Neural cell (in vitro differentiated cells): Measurements from ENCODE around the gene MDM4.

ENCODE experiments used
- CTCF ChIP-seq: fragments of 450-650 bp; IDR thresholded peaks from 2 replicates; pipeline ENCODE4 v1.5.1; 2014; ENCODE audit warnings: antibody characterized with exemption, mild to moderate bottlenecking, moderate library complexity; ENCODE audit not compliant: poor library complexity, severe bottlenecking
- EP300 ChIP-seq: fragments of 450-650 bp; conservative IDR thresholded peaks from 2 replicates; pipeline ENCODE4 v1.6.1; 2014; ENCODE audit warnings: antibody characterized with exemption, mild to moderate bottlenecking, moderate library complexity; ENCODE audit not compliant: poor library complexity, severe bottlenecking
- EZH2 ChIP-seq: fragments of 200-600, 300-800 bp; shearing (Covaris generic), sonication (generic); IDR thresholded peaks from 2 replicates; pipeline ENCODE4 v1.6.1; 2014; ENCODE audit warnings: antibody characterized with exemption, low read length, borderline replicate concordance, mild to moderate bottlenecking; ENCODE audit not compliant: insufficient read depth, poor library complexity, severe bottlenecking
- MXI1 ChIP-seq: fragments of 450-650 bp; conservative IDR thresholded peaks from 2 replicates; pipeline ENCODE4 v1.6.1; 2014; ENCODE audit warnings: antibody characterized with exemption, mild to moderate bottlenecking; ENCODE audit not compliant: poor library complexity, severe bottlenecking
- POLR2AphosphoS5 ChIP-seq: IDR thresholded peaks from 2 replicates; pipeline ENCODE4 v1.6.1; 2012
- RAD21 ChIP-seq: fragments of 450-650 bp; conservative IDR thresholded peaks from 2 replicates; pipeline ENCODE4 v1.6.1; 2014; ENCODE audit warnings: antibody characterized with exemption, mild to moderate bottlenecking, moderate library complexity
- SMC3 ChIP-seq: fragments of 450-650 bp; conservative IDR thresholded peaks from 2 replicates; pipeline ENCODE4 v1.6.1; 2014; ENCODE audit warnings: antibody characterized with exemption, mild to moderate bottlenecking, moderate library complexity; ENCODE audit not compliant: poor library complexity
- TAF1 ChIP-seq: IDR thresholded peaks from 2 replicates; pipeline ENCODE4 v1.6.1; 2012; ENCODE audit warnings: low read depth
- TF ChIP-seq, protein P1 (sequence below): IDR thresholded peaks from 2 replicates; pipeline ENCODE4 v1.6.1; 2012; ENCODE audit warnings: borderline replicate concordance

- TF ChIP-seq CTCF (no peak), RAD21 (no peak), TAF1 (no peak), POLR2AphosphoS5 (no peak), EZH2 (no peak), SMC3 (no peak), MXI1 (no peak), EP300 (no peak)
- TF ChIP-seq, protein P1, sequence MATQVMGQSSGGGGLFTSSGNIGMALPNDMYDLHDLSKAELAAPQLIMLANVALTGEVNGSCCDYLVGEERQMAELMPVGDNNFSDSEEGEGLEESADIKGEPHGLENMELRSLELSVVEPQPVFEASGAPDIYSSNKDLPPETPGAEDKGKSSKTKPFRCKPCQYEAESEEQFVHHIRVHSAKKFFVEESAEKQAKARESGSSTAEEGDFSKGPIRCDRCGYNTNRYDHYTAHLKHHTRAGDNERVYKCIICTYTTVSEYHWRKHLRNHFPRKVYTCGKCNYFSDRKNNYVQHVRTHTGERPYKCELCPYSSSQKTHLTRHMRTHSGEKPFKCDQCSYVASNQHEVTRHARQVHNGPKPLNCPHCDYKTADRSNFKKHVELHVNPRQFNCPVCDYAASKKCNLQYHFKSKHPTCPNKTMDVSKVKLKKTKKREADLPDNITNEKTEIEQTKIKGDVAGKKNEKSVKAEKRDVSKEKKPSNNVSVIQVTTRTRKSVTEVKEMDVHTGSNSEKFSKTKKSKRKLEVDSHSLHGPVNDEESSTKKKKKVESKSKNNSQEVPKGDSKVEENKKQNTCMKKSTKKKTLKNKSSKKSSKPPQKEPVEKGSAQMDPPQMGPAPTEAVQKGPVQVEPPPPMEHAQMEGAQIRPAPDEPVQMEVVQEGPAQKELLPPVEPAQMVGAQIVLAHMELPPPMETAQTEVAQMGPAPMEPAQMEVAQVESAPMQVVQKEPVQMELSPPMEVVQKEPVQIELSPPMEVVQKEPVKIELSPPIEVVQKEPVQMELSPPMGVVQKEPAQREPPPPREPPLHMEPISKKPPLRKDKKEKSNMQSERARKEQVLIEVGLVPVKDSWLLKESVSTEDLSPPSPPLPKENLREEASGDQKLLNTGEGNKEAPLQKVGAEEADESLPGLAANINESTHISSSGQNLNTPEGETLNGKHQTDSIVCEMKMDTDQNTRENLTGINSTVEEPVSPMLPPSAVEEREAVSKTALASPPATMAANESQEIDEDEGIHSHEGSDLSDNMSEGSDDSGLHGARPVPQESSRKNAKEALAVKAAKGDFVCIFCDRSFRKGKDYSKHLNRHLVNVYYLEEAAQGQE = no peak
Observed at GRCh38 chr1:204602871-204603542, 86.8 kb downstream of the MDM4 start.
